ENCODE data around the gene MEIOC. TPM values are rescaled to one million over a fixed set of nuclear protein-coding genes. Genes with fewer than 3 reads are reported as not detected.
"Not testable (repeated sequence)": the region's sequence is repeated elsewhere in the genome, so short reads cannot be mapped to it uniquely, and the experiment has no call there.

Gene MEIOC
- total RNA-seq, 4 donors from 2014 or later: 0.28 TPM; not detected in 3

DNA sequence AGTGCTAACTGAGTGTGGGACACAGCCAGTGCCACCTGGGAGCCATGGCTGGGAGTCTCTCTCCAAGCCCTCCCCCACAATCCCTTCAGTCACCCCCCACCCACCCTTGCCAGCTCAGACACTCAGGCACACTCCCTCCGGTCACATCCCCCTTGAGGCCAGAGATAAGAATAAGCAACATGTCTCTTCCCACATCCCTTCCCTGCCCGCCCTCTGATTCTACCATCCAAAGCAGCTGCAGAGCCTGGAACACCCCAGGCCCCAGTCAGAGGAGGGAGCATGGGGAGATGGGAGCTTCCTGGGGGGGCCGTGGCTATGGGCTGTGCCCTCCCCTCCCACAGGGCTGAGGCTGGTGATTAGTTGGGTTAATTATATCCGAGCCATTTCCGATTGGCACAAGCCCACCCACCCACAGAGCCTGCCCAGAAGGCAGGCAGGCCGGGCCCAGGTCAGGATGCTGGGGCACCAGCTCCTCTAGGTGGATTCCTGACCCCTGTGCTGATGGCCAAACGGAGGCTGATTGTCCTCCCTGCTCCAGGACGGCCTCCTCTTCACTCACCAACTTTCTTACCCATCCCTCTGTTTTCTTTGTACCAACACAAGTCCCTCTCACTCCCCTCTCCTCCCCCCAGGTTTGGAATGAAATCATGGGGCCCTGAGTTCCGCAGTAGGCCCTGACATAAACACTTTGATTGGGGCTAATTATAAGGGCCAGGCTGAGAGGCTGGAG lies 28.6 kb upstream of the MEIOC start:
- Histone ChIP-seq H3K9me3 (no peaks in the 10 kb centered on the region), H3K27me3 (no peaks in the 10 kb centered on the region), H3K36me3 (no peaks in the 10 kb centered on the region), H3K27ac (no peak overlapping the region), H3K4me3 (no peak overlapping the region), H3K4me1 (no peaks in the 10 kb centered on the region)
- TF ChIP-seq, protein P1, sequence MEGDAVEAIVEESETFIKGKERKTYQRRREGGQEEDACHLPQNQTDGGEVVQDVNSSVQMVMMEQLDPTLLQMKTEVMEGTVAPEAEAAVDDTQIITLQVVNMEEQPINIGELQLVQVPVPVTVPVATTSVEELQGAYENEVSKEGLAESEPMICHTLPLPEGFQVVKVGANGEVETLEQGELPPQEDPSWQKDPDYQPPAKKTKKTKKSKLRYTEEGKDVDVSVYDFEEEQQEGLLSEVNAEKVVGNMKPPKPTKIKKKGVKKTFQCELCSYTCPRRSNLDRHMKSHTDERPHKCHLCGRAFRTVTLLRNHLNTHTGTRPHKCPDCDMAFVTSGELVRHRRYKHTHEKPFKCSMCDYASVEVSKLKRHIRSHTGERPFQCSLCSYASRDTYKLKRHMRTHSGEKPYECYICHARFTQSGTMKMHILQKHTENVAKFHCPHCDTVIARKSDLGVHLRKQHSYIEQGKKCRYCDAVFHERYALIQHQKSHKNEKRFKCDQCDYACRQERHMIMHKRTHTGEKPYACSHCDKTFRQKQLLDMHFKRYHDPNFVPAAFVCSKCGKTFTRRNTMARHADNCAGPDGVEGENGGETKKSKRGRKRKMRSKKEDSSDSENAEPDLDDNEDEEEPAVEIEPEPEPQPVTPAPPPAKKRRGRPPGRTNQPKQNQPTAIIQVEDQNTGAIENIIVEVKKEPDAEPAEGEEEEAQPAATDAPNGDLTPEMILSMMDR (IDR thresholded peaks at IDR 0.05): no peak
- no peak for TF ChIP-seq POLR2A (IDR thresholded peaks at IDR 0.05)
- intact Hi-C loops (cut with DNase I; ENCODE audit: low total_unique reads): no loop called here
- no peak for DNase-seq

- Histone ChIP-seq H3K9me3 (no peaks in the 10 kb centered on the region), H3K27me3 (no peaks in the 10 kb centered on the region), H3K27ac (no peak overlapping the region), H3K36me3 (no peaks in the 10 kb centered on the region), H3K4me3 (no peak overlapping the region), H3K4me1 (no peaks in the 10 kb centered on the region)
- intact Hi-C loops (cut with DNase I; ENCODE audit: low total_unique reads): no loop called here
- DNase-seq: peak in 1 of 2 donors; percentile 20
- TF ChIP-seq, protein P1 (IDR thresholded peaks at IDR 0.05): no peak
- TF ChIP-seq POLR2A (IDR thresholded peaks at IDR 0.05): no peak
Measured at GRCh38 chr17:44628243-44629188, 27.8 kb upstream of the MEIOC start.

GRCh38 chr17:44629314-44629713 lies 27.0 kb upstream of the MEIOC start:
- TF ChIP-seq POLR2A (IDR thresholded peaks at IDR 0.05): no peak
- TF ChIP-seq, protein P1 (IDR thresholded peaks at IDR 0.05): no peak
- Histone ChIP-seq H3K4me1 (no peaks in the 10 kb centered on the region), H3K4me3 (no peak overlapping the region), H3K27ac (no peak overlapping the region), H3K9me3 (no peaks in the 10 kb centered on the region), H3K27me3 (no peaks in the 10 kb centered on the region), H3K36me3 (no peaks in the 10 kb centered on the region)
- intact Hi-C loops (cut with DNase I; ENCODE audit: low total_unique reads): no loop called here
- DNase-seq: no peak

DNA sequence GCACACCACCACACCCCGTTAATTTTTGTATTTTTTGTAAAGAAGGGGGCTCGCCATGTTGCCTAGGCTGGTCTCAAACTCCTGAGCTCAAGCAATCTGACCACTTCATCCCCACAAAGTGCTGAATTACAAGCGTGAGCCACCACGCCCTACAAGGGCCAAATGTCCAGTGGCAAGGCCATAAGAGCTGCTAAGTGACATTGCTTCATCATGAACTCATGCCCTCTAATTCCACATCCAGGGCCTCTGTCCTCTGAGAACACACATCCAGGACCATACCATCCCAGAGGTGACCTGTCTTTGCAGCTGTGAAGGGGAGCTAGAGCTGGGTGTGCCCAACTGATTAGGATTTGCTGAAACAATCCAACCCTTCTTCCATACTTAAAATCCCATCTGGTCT lies 25.6 kb upstream of the MEIOC start:
- no peak overlapping the region for H3K4me3 ChIP-seq
- intact Hi-C loops (cut with DNase I; ENCODE audit: low total_unique reads): no loop called here
- H3K27ac ChIP-seq: no peak overlapping the region
- H3K4me1 ChIP-seq: no peaks in the 10 kb centered on the region
- TF ChIP-seq, protein P1 (IDR thresholded peaks at IDR 0.05): no peak
- TF ChIP-seq POLR2A (IDR thresholded peaks at IDR 0.05): no peak
- no peaks in the 10 kb centered on the region for H3K27me3 ChIP-seq
- no peaks in the 10 kb centered on the region for H3K36me3 ChIP-seq
- no peaks in the 10 kb centered on the region for H3K9me3 ChIP-seq
- no peak for DNase-seq

- Histone ChIP-seq H3K27ac (no peak overlapping the region), H3K4me1 (no peaks in the 10 kb centered on the region), H3K27me3 (no peaks in the 10 kb centered on the region), H3K36me3 (no peaks in the 10 kb centered on the region), H3K9me3 (no peaks in the 10 kb centered on the region), H3K4me3 (no peak overlapping the region)
- intact Hi-C loops (cut with DNase I; ENCODE audit: low total_unique reads): no loop called here
- TF ChIP-seq, protein P1 (IDR thresholded peaks at IDR 0.05): no peak
- TF ChIP-seq POLR2A (IDR thresholded peaks at IDR 0.05): no peak
- DNase-seq: no peak
Measured at GRCh38 chr17:44633998-44634397, 22.3 kb upstream of the MEIOC start.

DNA sequence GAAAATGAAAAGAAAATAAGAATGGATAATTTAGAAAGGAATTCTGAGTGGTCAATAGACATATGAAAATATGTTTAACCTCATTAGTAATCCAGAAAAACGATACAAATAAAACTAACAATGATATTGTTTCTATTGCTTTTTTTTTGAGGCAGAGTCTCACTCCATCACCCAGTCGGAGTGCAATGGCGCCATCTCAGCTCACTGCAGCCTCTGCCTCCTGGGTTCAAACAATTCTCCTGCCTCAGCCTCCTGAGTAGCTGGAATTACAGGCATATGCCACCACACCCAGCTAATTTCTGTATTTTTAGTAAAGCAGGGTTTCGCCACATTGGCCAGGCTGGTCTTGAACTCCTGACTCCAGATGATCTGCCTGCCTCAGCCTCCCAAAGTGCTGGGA lies 21.9 kb upstream of the MEIOC start:
- H3K27me3 ChIP-seq; H3K27ac ChIP-seq; DNase-seq; H3K36me3 ChIP-seq; intact Hi-C loops (cut with DNase I; ENCODE audit: low total_unique reads); H3K4me3 ChIP-seq; H3K4me1 ChIP-seq; H3K9me3 ChIP-seq: not testable (repeated sequence)

All from uterus (tissue), 4 donors.